Keratinocyte (primary cell): ENCODE results near the gene SEZ6. TPM values are rescaled to one million over a fixed set of nuclear protein-coding genes. Genes with fewer than 3 reads are reported as not detected.

Experiments
- DNase-seq: peaks from one replicate; pipeline ENCODE4 v3.0.0-alpha.2; 2011; ENCODE audit warnings: low read depth, missing footprints, low spot score
- FAIRE-seq: peaks from 2 replicates; lab custom pipeline; 2011; peaks lifted over from hg19 to GRCh38; lab: Jason Lieb, UNC
- H2AFZ ChIP-seq: 2 replicates; pipeline ENCODE4 v1.6.0; 2012; ENCODE audit warnings: low read length, control low read depth, inconsistent platforms; ENCODE audit not compliant: control insufficient read depth
- H3K27ac ChIP-seq: 2 replicates; pipeline ENCODE4 v1.5.1; 2011; ENCODE audit warnings: low read length; ENCODE audit not compliant: control insufficient read depth, insufficient read depth
- H3K27me3 ChIP-seq: 3 replicates; pipeline ENCODE4 v1.6.0; 2011; ENCODE audit warnings: low read length; ENCODE audit not compliant: control insufficient read depth, insufficient read depth; ENCODE audit errors: extremely low read depth
- H3K36me3 ChIP-seq, 2 experiments: 2 replicates in 1 of 2; 3 replicates in 1 of 2; pipeline ENCODE4 v1.5.1; 2011; ENCODE audit warnings: low read length in 2 of 2, mild to moderate bottlenecking in 1 of 2; ENCODE audit not compliant: control insufficient read depth in 2 of 2, insufficient read depth in 2 of 2; ENCODE audit errors: extremely low read depth in 1 of 2
- H3K4me1 ChIP-seq: 3 replicates; pipeline ENCODE4 v1.5.1; 2011; ENCODE audit warnings: low read length; ENCODE audit not compliant: control insufficient read depth, insufficient read depth; ENCODE audit errors: extremely low read depth
- H3K4me2 ChIP-seq: 3 replicates; pipeline ENCODE4 v1.6.0; 2011; ENCODE audit warnings: low read depth, low read length; ENCODE audit not compliant: control insufficient read depth, insufficient read depth; ENCODE audit errors: extremely low read depth
- H3K4me3 ChIP-seq, 3 experiments: fragments of 200-600 bp in 1 of 3; sonication (generic) in 1 of 3; 2 replicates in 2 of 3; 3 replicates in 1 of 3; pipeline ENCODE4 v1.5.1; 2011 to 2016; ENCODE audit warnings: low read length in 3 of 3, mild to moderate bottlenecking in 3 of 3, control low read depth in 2 of 3, inconsistent platforms in 1 of 3, low read depth in 1 of 3, mixed read lengths in 1 of 3, mixed run types in 1 of 3, moderate library complexity in 1 of 3; ENCODE audit not compliant: control insufficient read depth in 2 of 3, insufficient read depth in 2 of 3; ENCODE audit errors: extremely low read depth in 1 of 3
- H3K79me2 ChIP-seq: 2 replicates; pipeline ENCODE4 v1.6.0; 2012; ENCODE audit warnings: low read length; ENCODE audit not compliant: control insufficient read depth, insufficient read depth
- H3K9ac ChIP-seq: 3 replicates; pipeline ENCODE4 v1.6.0; 2011; ENCODE audit warnings: low read length; ENCODE audit not compliant: control insufficient read depth, insufficient read depth; ENCODE audit errors: extremely low read depth
- H3K9me1 ChIP-seq: 3 replicates; pipeline ENCODE4 v1.6.0; 2011; ENCODE audit warnings: low read length; ENCODE audit not compliant: control insufficient read depth, insufficient read depth; ENCODE audit errors: extremely low read depth
- H3K9me3 ChIP-seq: 2 replicates; pipeline ENCODE4 v1.5.1; 2012; ENCODE audit warnings: low read depth, low read length; ENCODE audit not compliant: control insufficient read depth
- H4K20me1 ChIP-seq: 3 replicates; pipeline ENCODE4 v1.6.0; 2011; ENCODE audit warnings: low read length; ENCODE audit not compliant: control insufficient read depth, insufficient read depth; ENCODE audit errors: extremely low read depth
- CTCF ChIP-seq, 3 experiments: IDR thresholded peaks in 1 of 3; conservative IDR thresholded peaks in 1 of 3; optimal IDR thresholded peaks in 1 of 3; 2 replicates in 2 of 3; 3 replicates in 1 of 3; pipeline versions ENCODE3 to v1.5.1; 2011; ENCODE audit warnings: low read length in 3 of 3, mild to moderate bottlenecking in 3 of 3, moderate library complexity in 2 of 3, control low read depth in 1 of 3, inconsistent platforms in 1 of 3; ENCODE audit not compliant: insufficient read depth in 2 of 3; ENCODE audit errors: extremely low read depth in 1 of 3
- EZH2 ChIP-seq: IDR thresholded peaks from one replicate; pipeline ENCODE4 v1.6.1; 2012; ENCODE audit warnings: inconsistent platforms, mild to moderate bottlenecking, low read length, moderate library complexity
- dilution Hi-C: fragments of 300-500 bp; cut with MboI; formaldehyde crosslinking; loops from one replicate; pipeline ENCODE4 v1.7.0; 2020; ENCODE audit warnings: low sequenced_read_pairs; ENCODE audit not compliant: extremely low pct_ligation_motif_present
- polyA plus RNA-seq, 5 experiments: library from polyadenylated mRNA; depleted of rRNA in 3 of 5; stranded (reverse) in 3 of 5; stranded (forward) in 1 of 5; unstranded in 1 of 5; fragments of >200 nt; gene quantifications; 1 replicate in 1 of 5; 2 replicates in 3 of 5; 3 replicates in 1 of 5; pipeline versions ENCODE4 v1.2.1 to v1.2.3, GENCODE V29; 2011 to 2012; ENCODE audit warnings: missing spikeins in 2 of 5, low read depth in 1 of 5, low replicate concordance in 1 of 5

Gene SEZ6
- polyA plus RNA-seq, 1 donor (not counting 4 experiments of a cell fraction or from before 2014, with no cell fraction given), result not detected

GRCh38 chr17:28956861-28957260 lies 49.0 kb downstream of the SEZ6 start:
- Histone ChIP-seq H3K9me1 (no peaks in the 10 kb centered on the region), H3K27me3 (no peaks in the 10 kb centered on the region), H4K20me1 (no peaks in the 10 kb centered on the region), H3K79me2 (no peaks in the 10 kb centered on the region), H3K36me3 (no peaks in the 10 kb centered on the region), H2AFZ (no peak overlapping the region), H3K4me2 (no peak overlapping the region), H3K9ac (no peak overlapping the region), H3K27ac (no peak overlapping the region), H3K9me3 (no peaks in the 10 kb centered on the region), H3K4me3 (no peak overlapping the region), H3K4me1 (peaks cover 5% of the 10 kb centered on the region)
- DNase-seq (no peak), FAIRE-seq (no peak)
- dilution Hi-C loops, result no loop called here
- no peak for TF ChIP-seq CTCF (optimal IDR thresholded peaks at IDR 0.05 in 1 of 3, IDR thresholded peaks at IDR 0.05 in 1 of 3, conservative IDR thresholded peaks at IDR 0.05 in 1 of 3; ENCODE audit: extremely low read depth in 1 of 3, insufficient read depth in 2 of 3, low read length in 3 of 3)
- no peak for TF ChIP-seq EZH2

- H3K9ac ChIP-seq, result no peak overlapping the region
- FAIRE-seq (no peak), DNase-seq (no peak)
- peaks cover 5% of the 10 kb centered on the region for H3K4me1 ChIP-seq
- H3K4me3 ChIP-seq, result no peak overlapping the region
- H3K27ac ChIP-seq, result no peak overlapping the region
- H3K9me1 ChIP-seq, result no peaks in the 10 kb centered on the region
- TF ChIP-seq EZH2, result no peak
- no peak for TF ChIP-seq CTCF (optimal IDR thresholded peaks at IDR 0.05 in 1 of 3, IDR thresholded peaks at IDR 0.05 in 1 of 3, conservative IDR thresholded peaks at IDR 0.05 in 1 of 3; ENCODE audit: extremely low read depth in 1 of 3, insufficient read depth in 2 of 3, low read length in 3 of 3)
- no peak overlapping the region for H2AFZ ChIP-seq
- H4K20me1 ChIP-seq, result no peaks in the 10 kb centered on the region
- H3K4me2 ChIP-seq, result no peak overlapping the region
- no peaks in the 10 kb centered on the region for H3K36me3 ChIP-seq
- no peaks in the 10 kb centered on the region for H3K27me3 ChIP-seq
- H3K79me2 ChIP-seq, result peaks cover under 1% of the 10 kb centered on the region
- dilution Hi-C loops, result no loop called here
- H3K9me3 ChIP-seq, result no peaks in the 10 kb centered on the region
Measured at GRCh38 chr17:28956112-28956511, 49.7 kb downstream of the SEZ6 start.
